Keratinocyte (primary cell): ENCODE results near the gene ARHGAP28. TPM values are rescaled to one million over a fixed set of nuclear protein-coding genes. Genes with fewer than 3 reads are reported as not detected.

Source experiments
- DNase-seq: peaks from one replicate; pipeline ENCODE4 v3.0.0-alpha.2; 2011; ENCODE audit warnings: low read depth, missing footprints, low spot score
- FAIRE-seq: peaks from 2 replicates; lab custom pipeline; 2011; peaks lifted over from hg19 to GRCh38; lab: Jason Lieb, UNC
- H2AFZ ChIP-seq: 2 replicates; pipeline ENCODE4 v1.6.0; 2012; ENCODE audit warnings: low read length, control low read depth, inconsistent platforms; ENCODE audit not compliant: control insufficient read depth
- H3K27ac ChIP-seq: 2 replicates; pipeline ENCODE4 v1.5.1; 2011; ENCODE audit warnings: low read length; ENCODE audit not compliant: control insufficient read depth, insufficient read depth
- H3K27me3 ChIP-seq: 3 replicates; pipeline ENCODE4 v1.6.0; 2011; ENCODE audit warnings: low read length; ENCODE audit not compliant: control insufficient read depth, insufficient read depth; ENCODE audit errors: extremely low read depth
- H3K36me3 ChIP-seq, 2 experiments: 2 replicates in 1 of 2; 3 replicates in 1 of 2; pipeline ENCODE4 v1.5.1; 2011; ENCODE audit warnings: low read length in 2 of 2, mild to moderate bottlenecking in 1 of 2; ENCODE audit not compliant: control insufficient read depth in 2 of 2, insufficient read depth in 2 of 2; ENCODE audit errors: extremely low read depth in 1 of 2
- H3K4me1 ChIP-seq: 3 replicates; pipeline ENCODE4 v1.5.1; 2011; ENCODE audit warnings: low read length; ENCODE audit not compliant: control insufficient read depth, insufficient read depth; ENCODE audit errors: extremely low read depth
- H3K4me2 ChIP-seq: 3 replicates; pipeline ENCODE4 v1.6.0; 2011; ENCODE audit warnings: low read depth, low read length; ENCODE audit not compliant: control insufficient read depth, insufficient read depth; ENCODE audit errors: extremely low read depth
- H3K4me3 ChIP-seq, 3 experiments: fragments of 200-600 bp in 1 of 3; sonication (generic) in 1 of 3; 2 replicates in 2 of 3; 3 replicates in 1 of 3; pipeline ENCODE4 v1.5.1; 2011 to 2016; ENCODE audit warnings: low read length in 3 of 3, mild to moderate bottlenecking in 3 of 3, control low read depth in 2 of 3, inconsistent platforms in 1 of 3, low read depth in 1 of 3, mixed read lengths in 1 of 3, mixed run types in 1 of 3, moderate library complexity in 1 of 3; ENCODE audit not compliant: control insufficient read depth in 2 of 3, insufficient read depth in 2 of 3; ENCODE audit errors: extremely low read depth in 1 of 3
- H3K79me2 ChIP-seq: 2 replicates; pipeline ENCODE4 v1.6.0; 2012; ENCODE audit warnings: low read length; ENCODE audit not compliant: control insufficient read depth, insufficient read depth
- H3K9ac ChIP-seq: 3 replicates; pipeline ENCODE4 v1.6.0; 2011; ENCODE audit warnings: low read length; ENCODE audit not compliant: control insufficient read depth, insufficient read depth; ENCODE audit errors: extremely low read depth
- H3K9me1 ChIP-seq: 3 replicates; pipeline ENCODE4 v1.6.0; 2011; ENCODE audit warnings: low read length; ENCODE audit not compliant: control insufficient read depth, insufficient read depth; ENCODE audit errors: extremely low read depth
- H3K9me3 ChIP-seq: 2 replicates; pipeline ENCODE4 v1.5.1; 2012; ENCODE audit warnings: low read depth, low read length; ENCODE audit not compliant: control insufficient read depth
- H4K20me1 ChIP-seq: 3 replicates; pipeline ENCODE4 v1.6.0; 2011; ENCODE audit warnings: low read length; ENCODE audit not compliant: control insufficient read depth, insufficient read depth; ENCODE audit errors: extremely low read depth
- CTCF ChIP-seq, 3 experiments: IDR thresholded peaks in 1 of 3; conservative IDR thresholded peaks in 1 of 3; optimal IDR thresholded peaks in 1 of 3; 2 replicates in 2 of 3; 3 replicates in 1 of 3; pipeline versions ENCODE3 to v1.5.1; 2011; ENCODE audit warnings: low read length in 3 of 3, mild to moderate bottlenecking in 3 of 3, moderate library complexity in 2 of 3, control low read depth in 1 of 3, inconsistent platforms in 1 of 3; ENCODE audit not compliant: insufficient read depth in 2 of 3; ENCODE audit errors: extremely low read depth in 1 of 3
- EZH2 ChIP-seq: IDR thresholded peaks from one replicate; pipeline ENCODE4 v1.6.1; 2012; ENCODE audit warnings: inconsistent platforms, mild to moderate bottlenecking, low read length, moderate library complexity
- dilution Hi-C: fragments of 300-500 bp; cut with MboI; formaldehyde crosslinking; loops from one replicate; pipeline ENCODE4 v1.7.0; 2020; ENCODE audit warnings: low sequenced_read_pairs; ENCODE audit not compliant: extremely low pct_ligation_motif_present
- polyA plus RNA-seq, 5 experiments: library from polyadenylated mRNA; depleted of rRNA in 3 of 5; stranded (reverse) in 3 of 5; stranded (forward) in 1 of 5; unstranded in 1 of 5; fragments of >200 nt; gene quantifications; 1 replicate in 1 of 5; 2 replicates in 3 of 5; 3 replicates in 1 of 5; pipeline versions ENCODE4 v1.2.1 to v1.2.3, GENCODE V29; 2011 to 2012; ENCODE audit warnings: missing spikeins in 2 of 5, low read depth in 1 of 5, low replicate concordance in 1 of 5

Gene ARHGAP28
- polyA plus RNA-seq, 1 donor (not counting 4 experiments of a cell fraction or from before 2014, with no cell fraction given) = 0.43 TPM

GRCh38 chr18:6773777-6774176 lies 44.3 kb downstream of the ARHGAP28 start:
- H3K4me1 ChIP-seq = no peaks in the 10 kb centered on the region
- no peaks in the 10 kb centered on the region for H3K79me2 ChIP-seq
- no peaks in the 10 kb centered on the region for H3K27me3 ChIP-seq
- dilution Hi-C loops = no loop called here
- TF ChIP-seq CTCF (optimal IDR thresholded peaks at IDR 0.05 in 1 of 3, IDR thresholded peaks at IDR 0.05 in 1 of 3, conservative IDR thresholded peaks at IDR 0.05 in 1 of 3; ENCODE audit: extremely low read depth in 1 of 3, insufficient read depth in 2 of 3, low read length in 3 of 3) = no peak
- TF ChIP-seq EZH2 = no peak
- no peak overlapping the region for H2AFZ ChIP-seq
- H3K9ac ChIP-seq = no peak overlapping the region
- no peak overlapping the region for H3K4me2 ChIP-seq
- no peak overlapping the region for H3K27ac ChIP-seq
- no peaks in the 10 kb centered on the region for H3K9me1 ChIP-seq
- no peaks in the 10 kb centered on the region for H3K36me3 ChIP-seq
- no peaks in the 10 kb centered on the region for H3K9me3 ChIP-seq
- DNase-seq (no peak), FAIRE-seq (no peak)
- no peaks in the 10 kb centered on the region for H4K20me1 ChIP-seq
- no peak overlapping the region for H3K4me3 ChIP-seq

GRCh38 chr18:6775237-6775636 lies 45.7 kb downstream of the ARHGAP28 start:
- Histone ChIP-seq H2AFZ (no peak overlapping the region), H3K9me3 (no peaks in the 10 kb centered on the region), H3K36me3 (no peaks in the 10 kb centered on the region), H4K20me1 (no peaks in the 10 kb centered on the region), H3K27me3 (no peaks in the 10 kb centered on the region), H3K79me2 (no peaks in the 10 kb centered on the region), H3K27ac (no peak overlapping the region), H3K9ac (no peak overlapping the region), H3K4me3 (no peak overlapping the region), H3K9me1 (no peaks in the 10 kb centered on the region), H3K4me1 (no peaks in the 10 kb centered on the region), H3K4me2 (no peak overlapping the region)
- no peak for FAIRE-seq
- TF ChIP-seq EZH2 = no peak
- no peak for TF ChIP-seq CTCF (optimal IDR thresholded peaks at IDR 0.05 in 1 of 3, IDR thresholded peaks at IDR 0.05 in 1 of 3, conservative IDR thresholded peaks at IDR 0.05 in 1 of 3; ENCODE audit: extremely low read depth in 1 of 3, insufficient read depth in 2 of 3, low read length in 3 of 3)
- no peak for DNase-seq
- dilution Hi-C loops = no loop called here
